Lower lobe of right lung (tissue), 2 donors: ENCODE measurements around the gene CDCA7L. TPM values are rescaled to one million over a fixed set of nuclear protein-coding genes. Genes with fewer than 3 reads are reported as not detected.

Source experiments
- ATAC-seq, 2 donors: fragments of 200-7000 bp; cut with Tn5 transposase; one replicate each; pipeline ENCODE4 v1.9.1; 2020 to 2022; ENCODE audit warnings: mild to moderate bottlenecking in 2 of 2, moderate library complexity in 2 of 2
- DNase-seq: peaks from one replicate; pipeline ENCODE4 v3.0.0-alpha.2; 2020
- H3K27ac ChIP-seq: fragments of 200-600 bp; one replicate; pipeline ENCODE4 v1.8.0; 2022
- H3K27me3 ChIP-seq: fragments of 200-600 bp; one replicate; pipeline ENCODE4 v1.8.0; 2022; ENCODE audit warnings: low read depth
- H3K36me3 ChIP-seq: fragments of 200-600 bp; one replicate; pipeline ENCODE4 v1.8.0; 2022; ENCODE audit warnings: mild to moderate bottlenecking
- H3K4me1 ChIP-seq: fragments of 200-600 bp; one replicate; pipeline ENCODE4 v1.8.0; 2022
- H3K4me3 ChIP-seq: fragments of 200-600 bp; one replicate; pipeline ENCODE4 v1.8.0; 2022; ENCODE audit warnings: mild to moderate bottlenecking
- H3K9me3 ChIP-seq: fragments of 200-600 bp; one replicate; pipeline ENCODE4 v1.8.0; 2022
- intact Hi-C: fragments of 100-400 bp; cut with DNase I; formaldehyde crosslinking; loops from one replicate; pipeline ENCODE4 v1.11.0; 2022
- total RNA-seq: library from RNA; stranded (reverse); fragmentation: NEBNext Ultra II Directional; extraction: Animal tissue kit (Norgen Biotek cat#: 25700); gene quantifications from one replicate; pipeline ENCODE4 v1.2.1, GENCODE V29; 2021
- TF ChIP-seq, protein P1 (sequence below): fragments of 200-600 bp; IDR thresholded peaks from one replicate; pipeline ENCODE4 v1.8.0; 2022; ENCODE audit warnings: antibody characterized with exemption, mild to moderate bottlenecking
- donor health status: DM: no; HTN: yes; CAD: no; lungs with severe emphysema.

The CDCA7L gene
- total RNA-seq, 1 donor from 2014 or later, result 33.9 TPM

DNA sequence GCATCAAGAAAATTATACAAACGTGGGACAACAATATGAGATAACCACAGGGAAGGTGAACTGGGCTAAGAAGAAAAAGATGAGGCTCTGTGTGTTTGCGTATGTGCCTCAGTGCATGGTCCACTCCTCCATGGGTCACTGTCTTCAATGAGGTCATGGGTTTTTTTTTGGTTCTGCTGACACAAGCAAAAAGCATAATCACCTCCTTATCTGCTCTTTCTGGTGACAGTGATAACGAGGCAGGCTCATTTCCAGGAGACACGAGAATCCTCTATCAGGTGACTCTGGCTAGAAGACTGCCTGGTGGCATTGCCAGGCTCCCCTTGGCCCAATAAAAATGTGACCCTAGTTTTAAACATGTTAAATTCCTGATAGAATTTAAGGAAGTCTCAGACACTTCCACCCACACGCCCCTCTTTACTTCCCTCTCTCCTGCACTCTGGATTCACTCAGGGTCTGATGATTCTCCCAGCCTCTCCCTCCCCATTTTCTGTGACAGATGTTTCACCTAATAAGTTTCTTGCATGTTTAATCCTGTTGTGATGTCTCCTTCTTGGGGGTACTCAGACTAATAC is 35.3 kb upstream of the CDCA7L start:
- Histone ChIP-seq H3K27ac (no peak overlapping the region), H3K27me3 (no peaks in the 10 kb centered on the region), H3K9me3 (no peaks in the 10 kb centered on the region), H3K4me3 (no peak overlapping the region), H3K36me3 (no peaks in the 10 kb centered on the region), H3K4me1 (no peaks in the 10 kb centered on the region)
- intact Hi-C loops, result no loop called here
- DNase-seq (no peak), ATAC-seq (no peak)
- TF ChIP-seq, protein P1, sequence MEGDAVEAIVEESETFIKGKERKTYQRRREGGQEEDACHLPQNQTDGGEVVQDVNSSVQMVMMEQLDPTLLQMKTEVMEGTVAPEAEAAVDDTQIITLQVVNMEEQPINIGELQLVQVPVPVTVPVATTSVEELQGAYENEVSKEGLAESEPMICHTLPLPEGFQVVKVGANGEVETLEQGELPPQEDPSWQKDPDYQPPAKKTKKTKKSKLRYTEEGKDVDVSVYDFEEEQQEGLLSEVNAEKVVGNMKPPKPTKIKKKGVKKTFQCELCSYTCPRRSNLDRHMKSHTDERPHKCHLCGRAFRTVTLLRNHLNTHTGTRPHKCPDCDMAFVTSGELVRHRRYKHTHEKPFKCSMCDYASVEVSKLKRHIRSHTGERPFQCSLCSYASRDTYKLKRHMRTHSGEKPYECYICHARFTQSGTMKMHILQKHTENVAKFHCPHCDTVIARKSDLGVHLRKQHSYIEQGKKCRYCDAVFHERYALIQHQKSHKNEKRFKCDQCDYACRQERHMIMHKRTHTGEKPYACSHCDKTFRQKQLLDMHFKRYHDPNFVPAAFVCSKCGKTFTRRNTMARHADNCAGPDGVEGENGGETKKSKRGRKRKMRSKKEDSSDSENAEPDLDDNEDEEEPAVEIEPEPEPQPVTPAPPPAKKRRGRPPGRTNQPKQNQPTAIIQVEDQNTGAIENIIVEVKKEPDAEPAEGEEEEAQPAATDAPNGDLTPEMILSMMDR, result no peak

DNA sequence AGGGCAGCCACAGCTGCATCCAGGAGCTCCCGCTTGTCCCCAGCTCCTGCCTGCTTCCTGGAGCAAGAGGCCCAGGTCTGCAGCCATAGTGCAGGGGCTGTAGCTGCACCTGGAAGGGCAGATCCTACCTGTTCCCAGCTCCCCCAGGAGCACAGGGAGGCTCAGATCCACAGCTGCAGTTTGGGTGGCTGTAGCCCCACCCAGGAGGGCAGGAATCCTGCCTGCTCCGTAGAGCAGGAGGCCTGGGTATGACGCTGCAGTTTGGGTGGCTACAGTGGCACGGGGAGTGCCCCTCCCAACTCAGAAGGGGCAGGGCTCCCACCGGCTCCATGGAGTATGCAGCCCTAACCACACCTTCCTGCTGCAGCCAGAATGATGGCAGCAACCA is 26.7 kb upstream of the CDCA7L start:
- TF ChIP-seq, protein P1, result no peak

DNA sequence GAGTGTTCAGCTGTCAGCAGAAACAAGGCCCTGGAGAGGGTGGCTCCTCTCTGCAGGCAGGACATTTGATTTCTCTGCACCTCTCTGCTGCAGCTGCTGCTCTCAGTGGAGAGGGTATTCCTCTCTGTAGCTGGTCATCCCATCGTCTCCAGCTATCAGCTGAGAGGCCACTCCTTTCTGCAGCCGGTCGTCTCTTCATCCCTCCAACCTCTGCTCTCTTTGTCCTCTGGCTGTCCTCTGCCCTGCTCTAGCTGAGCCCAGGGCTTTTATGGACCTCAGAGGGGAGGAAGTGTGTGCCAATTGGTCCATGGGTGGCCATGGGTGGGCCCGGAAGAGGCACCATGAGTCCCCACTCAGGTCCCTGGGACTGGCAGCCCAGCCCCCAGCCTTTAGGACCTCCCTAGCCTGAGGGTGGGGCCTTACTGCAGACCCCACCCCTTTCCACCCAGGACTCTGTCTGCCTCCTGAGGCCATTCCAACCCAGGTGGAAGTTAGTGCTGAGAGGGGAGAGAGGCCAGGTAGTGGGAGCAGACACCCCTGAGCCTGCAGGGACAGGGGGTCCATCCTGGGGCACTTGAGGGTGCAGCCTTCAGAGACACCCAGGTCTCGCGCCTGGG is 26.2 kb upstream of the CDCA7L start:
- DNase-seq (no peak), ATAC-seq (no peak)
- H3K9me3 ChIP-seq, result no peaks in the 10 kb centered on the region
- TF ChIP-seq, protein P1, result no peak
- H3K4me3 ChIP-seq, result no peak overlapping the region
- H3K27me3 ChIP-seq, result no peaks in the 10 kb centered on the region
- H3K27ac ChIP-seq, result no peak overlapping the region
- no peaks in the 10 kb centered on the region for H3K36me3 ChIP-seq
- no peaks in the 10 kb centered on the region for H3K4me1 ChIP-seq
- intact Hi-C loops, result no loop called here

More for the DNA sequence above, 26.7 kb upstream of the CDCA7L start:
- Histone ChIP-seq H3K9me3 (no peaks in the 10 kb centered on the region), H3K4me1 (no peaks in the 10 kb centered on the region), H3K36me3 (no peaks in the 10 kb centered on the region), H3K27me3 (no peaks in the 10 kb centered on the region), H3K27ac (no peak overlapping the region), H3K4me3 (no peak overlapping the region)
- DNase-seq (no peak), ATAC-seq (no peak)
- intact Hi-C loops, result no loop called here

DNA sequence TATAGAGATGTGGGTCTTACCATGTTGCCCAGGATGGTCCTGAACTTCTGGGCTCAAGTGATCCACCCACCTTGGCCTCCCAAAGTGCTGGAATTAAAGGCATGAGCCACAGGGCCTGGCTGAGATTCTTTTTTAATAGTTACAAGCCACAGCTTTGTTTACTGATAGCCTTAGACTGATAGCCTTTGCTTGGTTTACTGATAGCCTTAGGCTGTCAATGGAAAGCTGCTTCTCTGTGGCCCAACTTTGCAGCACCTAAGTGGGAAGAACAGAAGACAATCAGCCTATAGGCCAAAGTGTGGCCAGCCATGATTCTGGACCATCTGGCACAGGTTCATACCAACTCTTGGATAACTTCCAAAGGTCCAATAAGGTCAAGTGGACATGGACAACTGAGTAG is 24.1 kb upstream of the CDCA7L start:
- H3K9me3 ChIP-seq, result no peaks in the 10 kb centered on the region
- TF ChIP-seq, protein P1, result no peak
- intact Hi-C loops, result no loop called here
- no peaks in the 10 kb centered on the region for H3K4me1 ChIP-seq
- no peak overlapping the region for H3K4me3 ChIP-seq
- H3K36me3 ChIP-seq, result no peaks in the 10 kb centered on the region
- DNase-seq (no peak), ATAC-seq (no peak)
- H3K27ac ChIP-seq, result no peak overlapping the region
- H3K27me3 ChIP-seq, result no peaks in the 10 kb centered on the region

DNA sequence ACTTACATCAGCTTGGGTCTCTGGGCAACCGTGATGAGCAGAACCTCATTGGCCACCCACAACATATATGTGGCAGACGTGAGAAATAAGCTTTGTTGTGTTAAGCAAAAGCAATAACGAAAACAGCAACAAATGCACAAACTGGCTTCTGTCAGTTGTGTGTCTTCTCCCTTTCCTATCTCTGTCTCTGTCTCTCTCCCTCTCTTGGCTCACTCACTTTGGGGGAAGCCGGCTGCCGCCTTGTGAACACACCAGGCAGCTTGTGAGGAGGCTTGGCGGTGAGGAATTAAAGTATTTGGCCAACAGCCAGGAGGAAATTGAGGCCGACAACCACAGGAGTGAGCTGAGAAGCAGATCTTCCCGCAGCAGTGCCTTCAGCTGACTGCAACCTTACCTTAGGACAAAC is 21.9 kb upstream of the CDCA7L start:
- Histone ChIP-seq H3K9me3 (no peaks in the 10 kb centered on the region), H3K36me3 (no peaks in the 10 kb centered on the region), H3K4me1 (no peaks in the 10 kb centered on the region), H3K4me3 (no peak overlapping the region), H3K27me3 (no peaks in the 10 kb centered on the region), H3K27ac (no peak overlapping the region)
- intact Hi-C loops, result no loop called here
- ATAC-seq (no peak), DNase-seq (no peak)
- TF ChIP-seq, protein P1, result no peak
